ENCODE measurements around the gene NADK2. TPM values are rescaled to one million over a fixed set of nuclear protein-coding genes. Genes with fewer than 3 reads are reported as not detected.

Gene NADK2
- total RNA-seq, 1 experiment from 2014 or later, result 21.2 TPM

DNA sequence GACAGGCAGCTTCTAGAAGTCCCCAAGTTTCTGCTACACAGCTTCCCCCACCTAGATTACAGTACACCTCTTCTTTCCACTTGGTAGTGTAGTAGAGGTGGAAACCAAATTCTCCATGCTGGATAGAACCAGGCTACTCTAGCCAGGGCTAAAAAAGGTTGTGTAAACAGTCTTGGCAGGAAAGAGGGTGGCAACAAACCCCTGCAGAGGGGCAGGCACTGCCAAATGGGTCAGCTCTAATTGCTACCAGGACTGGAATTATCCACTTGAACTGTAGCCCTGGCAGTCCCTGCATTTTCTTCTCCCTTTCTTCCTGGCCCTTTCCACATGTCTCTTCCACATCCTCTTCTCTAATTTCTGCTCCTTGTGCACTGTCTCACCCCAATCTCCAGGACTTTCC lies 35.1 kb upstream of the NADK2 start:
- Histone ChIP-seq H3K36me3 (ENCODE audit: control insufficient read depth in 1 of 2, insufficient read depth in 2 of 2, low read length in 2 of 2) (no peaks in the 10 kb centered on the region), H3K27me3 (ENCODE audit: insufficient read depth, low read length) (no peaks in the 10 kb centered on the region), H3K9me2 (ENCODE audit: insufficient read depth) (no peaks in the 10 kb centered on the region), H3K79me2 (ENCODE audit: insufficient read depth, low read length) (no peaks in the 10 kb centered on the region), H3K4me2 (ENCODE audit: low read length) (no peak overlapping the region), H3K9ac (ENCODE audit: low read length) (no peak overlapping the region), H3K27ac (ENCODE audit: low read depth, low read length) (no peak overlapping the region), H4K20me1 (ENCODE audit: insufficient read depth) (no peaks in the 10 kb centered on the region), H3K9me3 (ENCODE audit: control insufficient read depth in 1 of 2, insufficient read depth in 1 of 2, low read depth in 1 of 2, low read length in 2 of 2) (no peaks in the 10 kb centered on the region), H3K4me3 (replicated peaks in 1 of 2; ENCODE audit: low read depth in 1 of 2, low read length in 2 of 2) (no peak overlapping the region), H2AFZ (ENCODE audit: low read depth, low read length, poor library complexity, severe bottlenecking) (no peak overlapping the region), H3K4me1 (ENCODE audit: control insufficient read depth in 1 of 2, insufficient read depth in 2 of 2, low read length in 2 of 2) (no peaks in the 10 kb centered on the region)
- ChIA-PET CTCF (no interaction called here), POLR2A (no interaction called here), RAD21 (ENCODE audit: low non-redundant PET in 1 of 2, low total read pairs in 2 of 2, uncharacterized antibody in 2 of 2, unreplicated experiment in 2 of 2) (no interaction called here)
- ATAC-seq (no peak), DNase-seq (ENCODE audit: low read depth, low spot score) (no peak)
- intact Hi-C loops (cut with micrococcal nuclease), result no loop called here
- BruUV-seq (replicated peaks), result no TSS peak
- no peak for TF ChIP-seq POLR2AphosphoS5 (IDR thresholded peaks at IDR 0.05; ENCODE audit: low read depth, low read length)
- TF ChIP-seq CBX3 (IDR thresholded peaks at IDR 0.05; ENCODE audit: low read depth), result no peak
- TF ChIP-seq EGR1 (IDR thresholded peaks at IDR 0.05; ENCODE audit: low read depth), result no peak
- TF ChIP-seq YY1 (IDR thresholded peaks at IDR 0.05; ENCODE audit: extremely low read depth, insufficient replicate concordance, low read depth, low read length), result no peak
- TF ChIP-seq SP1 (IDR thresholded peaks at IDR 0.05; ENCODE audit: low read depth), result no peak
- no peak for TF ChIP-seq CEBPB (IDR thresholded peaks at IDR 0.05; ENCODE audit: low read depth)
- TF ChIP-seq, protein P1, sequence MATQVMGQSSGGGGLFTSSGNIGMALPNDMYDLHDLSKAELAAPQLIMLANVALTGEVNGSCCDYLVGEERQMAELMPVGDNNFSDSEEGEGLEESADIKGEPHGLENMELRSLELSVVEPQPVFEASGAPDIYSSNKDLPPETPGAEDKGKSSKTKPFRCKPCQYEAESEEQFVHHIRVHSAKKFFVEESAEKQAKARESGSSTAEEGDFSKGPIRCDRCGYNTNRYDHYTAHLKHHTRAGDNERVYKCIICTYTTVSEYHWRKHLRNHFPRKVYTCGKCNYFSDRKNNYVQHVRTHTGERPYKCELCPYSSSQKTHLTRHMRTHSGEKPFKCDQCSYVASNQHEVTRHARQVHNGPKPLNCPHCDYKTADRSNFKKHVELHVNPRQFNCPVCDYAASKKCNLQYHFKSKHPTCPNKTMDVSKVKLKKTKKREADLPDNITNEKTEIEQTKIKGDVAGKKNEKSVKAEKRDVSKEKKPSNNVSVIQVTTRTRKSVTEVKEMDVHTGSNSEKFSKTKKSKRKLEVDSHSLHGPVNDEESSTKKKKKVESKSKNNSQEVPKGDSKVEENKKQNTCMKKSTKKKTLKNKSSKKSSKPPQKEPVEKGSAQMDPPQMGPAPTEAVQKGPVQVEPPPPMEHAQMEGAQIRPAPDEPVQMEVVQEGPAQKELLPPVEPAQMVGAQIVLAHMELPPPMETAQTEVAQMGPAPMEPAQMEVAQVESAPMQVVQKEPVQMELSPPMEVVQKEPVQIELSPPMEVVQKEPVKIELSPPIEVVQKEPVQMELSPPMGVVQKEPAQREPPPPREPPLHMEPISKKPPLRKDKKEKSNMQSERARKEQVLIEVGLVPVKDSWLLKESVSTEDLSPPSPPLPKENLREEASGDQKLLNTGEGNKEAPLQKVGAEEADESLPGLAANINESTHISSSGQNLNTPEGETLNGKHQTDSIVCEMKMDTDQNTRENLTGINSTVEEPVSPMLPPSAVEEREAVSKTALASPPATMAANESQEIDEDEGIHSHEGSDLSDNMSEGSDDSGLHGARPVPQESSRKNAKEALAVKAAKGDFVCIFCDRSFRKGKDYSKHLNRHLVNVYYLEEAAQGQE (IDR thresholded peaks at IDR 0.05; ENCODE audit: low read depth), result no peak
- no peak for TF ChIP-seq JUND (IDR thresholded peaks at IDR 0.05)
- no peak for TF ChIP-seq EZH2 (IDR thresholded peaks at IDR 0.05)
- TF ChIP-seq, protein P2, sequence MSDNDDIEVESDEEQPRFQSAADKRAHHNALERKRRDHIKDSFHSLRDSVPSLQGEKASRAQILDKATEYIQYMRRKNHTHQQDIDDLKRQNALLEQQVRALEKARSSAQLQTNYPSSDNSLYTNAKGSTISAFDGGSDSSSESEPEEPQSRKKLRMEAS (IDR thresholded peaks at IDR 0.05), result no peak
- no peak for TF ChIP-seq SIN3A (IDR thresholded peaks at IDR 0.05; ENCODE audit: low read depth)

Data from HCT116 (cell line).